ENCODE measurements around the gene TOX3.

DNA sequence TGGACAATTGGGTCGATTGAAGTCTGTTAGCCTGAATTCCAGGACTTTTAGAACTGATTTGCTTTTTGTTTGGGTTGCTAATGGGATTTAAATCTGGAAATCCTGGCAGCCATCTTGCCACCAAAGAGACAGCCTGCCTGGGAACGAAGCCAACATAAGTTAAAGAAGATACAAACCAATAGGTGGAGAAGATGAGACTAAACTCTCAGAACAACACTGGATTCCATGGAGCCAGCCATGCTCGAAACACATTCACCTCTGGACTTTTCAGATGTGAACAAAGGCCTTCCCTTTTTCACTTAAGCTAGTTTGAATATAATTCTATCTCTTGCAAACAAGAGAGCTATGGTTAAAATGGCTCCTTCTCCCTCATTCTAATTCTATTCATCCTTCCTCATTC lies 135.9 kb downstream of the TOX3 start:
- no peak for TF ChIP-seq EZH2 (IDR thresholded peaks at IDR 0.05; ENCODE audit: borderline replicate concordance, insufficient read depth, low read length, poor library complexity, severe bottlenecking)
- TF ChIP-seq, protein P1, sequence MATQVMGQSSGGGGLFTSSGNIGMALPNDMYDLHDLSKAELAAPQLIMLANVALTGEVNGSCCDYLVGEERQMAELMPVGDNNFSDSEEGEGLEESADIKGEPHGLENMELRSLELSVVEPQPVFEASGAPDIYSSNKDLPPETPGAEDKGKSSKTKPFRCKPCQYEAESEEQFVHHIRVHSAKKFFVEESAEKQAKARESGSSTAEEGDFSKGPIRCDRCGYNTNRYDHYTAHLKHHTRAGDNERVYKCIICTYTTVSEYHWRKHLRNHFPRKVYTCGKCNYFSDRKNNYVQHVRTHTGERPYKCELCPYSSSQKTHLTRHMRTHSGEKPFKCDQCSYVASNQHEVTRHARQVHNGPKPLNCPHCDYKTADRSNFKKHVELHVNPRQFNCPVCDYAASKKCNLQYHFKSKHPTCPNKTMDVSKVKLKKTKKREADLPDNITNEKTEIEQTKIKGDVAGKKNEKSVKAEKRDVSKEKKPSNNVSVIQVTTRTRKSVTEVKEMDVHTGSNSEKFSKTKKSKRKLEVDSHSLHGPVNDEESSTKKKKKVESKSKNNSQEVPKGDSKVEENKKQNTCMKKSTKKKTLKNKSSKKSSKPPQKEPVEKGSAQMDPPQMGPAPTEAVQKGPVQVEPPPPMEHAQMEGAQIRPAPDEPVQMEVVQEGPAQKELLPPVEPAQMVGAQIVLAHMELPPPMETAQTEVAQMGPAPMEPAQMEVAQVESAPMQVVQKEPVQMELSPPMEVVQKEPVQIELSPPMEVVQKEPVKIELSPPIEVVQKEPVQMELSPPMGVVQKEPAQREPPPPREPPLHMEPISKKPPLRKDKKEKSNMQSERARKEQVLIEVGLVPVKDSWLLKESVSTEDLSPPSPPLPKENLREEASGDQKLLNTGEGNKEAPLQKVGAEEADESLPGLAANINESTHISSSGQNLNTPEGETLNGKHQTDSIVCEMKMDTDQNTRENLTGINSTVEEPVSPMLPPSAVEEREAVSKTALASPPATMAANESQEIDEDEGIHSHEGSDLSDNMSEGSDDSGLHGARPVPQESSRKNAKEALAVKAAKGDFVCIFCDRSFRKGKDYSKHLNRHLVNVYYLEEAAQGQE (IDR thresholded peaks at IDR 0.05; ENCODE audit: borderline replicate concordance), result no peak
- TF ChIP-seq, protein P2, sequence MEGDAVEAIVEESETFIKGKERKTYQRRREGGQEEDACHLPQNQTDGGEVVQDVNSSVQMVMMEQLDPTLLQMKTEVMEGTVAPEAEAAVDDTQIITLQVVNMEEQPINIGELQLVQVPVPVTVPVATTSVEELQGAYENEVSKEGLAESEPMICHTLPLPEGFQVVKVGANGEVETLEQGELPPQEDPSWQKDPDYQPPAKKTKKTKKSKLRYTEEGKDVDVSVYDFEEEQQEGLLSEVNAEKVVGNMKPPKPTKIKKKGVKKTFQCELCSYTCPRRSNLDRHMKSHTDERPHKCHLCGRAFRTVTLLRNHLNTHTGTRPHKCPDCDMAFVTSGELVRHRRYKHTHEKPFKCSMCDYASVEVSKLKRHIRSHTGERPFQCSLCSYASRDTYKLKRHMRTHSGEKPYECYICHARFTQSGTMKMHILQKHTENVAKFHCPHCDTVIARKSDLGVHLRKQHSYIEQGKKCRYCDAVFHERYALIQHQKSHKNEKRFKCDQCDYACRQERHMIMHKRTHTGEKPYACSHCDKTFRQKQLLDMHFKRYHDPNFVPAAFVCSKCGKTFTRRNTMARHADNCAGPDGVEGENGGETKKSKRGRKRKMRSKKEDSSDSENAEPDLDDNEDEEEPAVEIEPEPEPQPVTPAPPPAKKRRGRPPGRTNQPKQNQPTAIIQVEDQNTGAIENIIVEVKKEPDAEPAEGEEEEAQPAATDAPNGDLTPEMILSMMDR (IDR thresholded peaks at IDR 0.05; ENCODE audit: poor library complexity, severe bottlenecking), result no peak
- no peak for TF ChIP-seq RAD21 (conservative IDR thresholded peaks at IDR 0.05)
- TF ChIP-seq POLR2AphosphoS5 (IDR thresholded peaks at IDR 0.05), result no peak
- no peak for TF ChIP-seq SMC3 (conservative IDR thresholded peaks at IDR 0.05; ENCODE audit: poor library complexity)
- no peak for TF ChIP-seq TAF1 (IDR thresholded peaks at IDR 0.05; ENCODE audit: low read depth)
- TF ChIP-seq EP300 (conservative IDR thresholded peaks at IDR 0.05; ENCODE audit: poor library complexity, severe bottlenecking), result no peak
